GM19395 (cell line): ENCODE measurements around the gene RMDN3.

ENCODE experiments used
- ATAC-seq: cut with Tn5 transposase; IDR thresholded peaks from one replicate; pipeline ENCODE4 v1.9.1; 2021; ENCODE audit warnings: mild to moderate bottlenecking, moderate library complexity; ENCODE audit not compliant: unreplicated experiment

Gene RMDN3

DNA sequence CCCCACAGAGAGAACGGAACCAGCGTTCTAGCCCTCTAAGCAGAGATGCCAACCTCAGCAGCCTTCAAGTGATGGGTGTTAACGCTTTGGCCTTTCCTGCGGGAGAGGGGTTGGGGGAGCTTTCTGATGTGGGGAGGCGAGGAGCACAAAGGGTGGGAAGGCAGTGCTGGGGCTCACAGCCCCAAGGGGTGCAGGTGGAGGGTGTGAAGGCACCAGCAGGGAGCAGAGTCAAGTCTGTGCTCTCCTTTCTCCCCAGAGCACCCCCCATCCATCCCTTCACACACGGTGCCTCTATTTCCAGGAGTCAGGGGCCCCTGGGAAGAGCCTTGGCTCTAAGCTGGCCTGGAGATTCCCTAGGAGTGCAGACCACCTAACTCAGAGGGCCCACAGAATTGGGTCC is 18.8 kb upstream of the RMDN3 start:
- no peak for ATAC-seq

DNA sequence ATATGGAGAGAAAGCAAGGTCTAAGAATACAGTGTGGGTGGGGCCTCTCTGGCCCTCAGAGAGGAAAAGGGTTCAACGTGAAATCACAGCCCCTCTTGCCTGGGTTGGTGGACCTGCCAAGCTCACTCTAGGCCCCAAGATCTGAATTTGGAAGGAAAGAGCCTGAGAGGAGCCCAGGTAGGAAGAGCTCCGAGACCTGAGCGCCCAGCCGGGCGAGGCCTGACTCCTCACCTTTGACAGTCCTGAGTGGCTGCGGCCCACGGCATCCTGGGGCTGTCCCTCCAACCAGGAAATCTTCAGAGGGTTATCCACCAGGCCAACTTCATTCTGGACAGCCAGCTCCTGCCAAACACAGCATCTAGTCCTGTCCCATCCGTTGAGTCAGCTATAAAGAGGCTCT is 18.4 kb upstream of the RMDN3 start:
- no peak for ATAC-seq

DNA sequence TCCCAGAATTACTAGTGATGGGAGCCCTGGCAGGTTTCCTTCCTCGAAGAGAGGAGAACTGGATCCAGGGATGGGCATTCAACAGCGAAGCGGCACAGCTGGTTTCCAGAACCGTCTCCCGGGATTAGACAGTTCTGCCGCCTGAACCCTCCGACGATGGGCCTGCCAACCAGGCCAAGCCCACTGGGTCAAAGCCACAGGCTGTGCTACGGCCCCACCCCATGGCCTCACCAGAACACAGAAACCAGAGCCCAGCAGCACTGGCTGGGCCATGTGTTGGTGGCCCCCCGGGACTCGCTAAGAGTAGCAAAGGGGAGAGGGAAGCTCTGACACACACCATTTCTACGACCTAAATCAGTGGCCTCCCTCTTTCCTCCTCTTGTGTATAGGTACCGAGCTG is 17.0 kb upstream of the RMDN3 start:
- no peak for ATAC-seq

DNA sequence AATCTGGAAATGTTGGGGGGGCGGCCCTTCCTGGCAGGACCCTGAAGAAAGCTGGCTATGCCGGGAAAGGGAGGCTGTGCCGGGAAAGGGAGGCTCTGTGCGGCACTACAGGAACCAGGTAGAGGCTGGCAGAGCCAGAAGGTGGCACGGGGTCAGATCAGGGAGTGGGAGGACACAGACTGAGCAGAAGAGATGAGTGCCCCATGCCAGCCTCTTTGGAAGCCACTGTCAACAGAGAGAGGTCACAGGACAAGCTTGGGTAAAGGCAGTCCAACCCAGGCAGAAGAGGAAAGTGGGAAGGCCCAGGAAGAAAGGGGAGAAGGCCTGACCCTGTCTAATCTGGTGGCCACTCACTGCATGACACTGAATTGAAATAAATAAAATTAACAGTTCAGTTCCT is 16.2 kb upstream of the RMDN3 start:
- ATAC-seq = no peak

DNA sequence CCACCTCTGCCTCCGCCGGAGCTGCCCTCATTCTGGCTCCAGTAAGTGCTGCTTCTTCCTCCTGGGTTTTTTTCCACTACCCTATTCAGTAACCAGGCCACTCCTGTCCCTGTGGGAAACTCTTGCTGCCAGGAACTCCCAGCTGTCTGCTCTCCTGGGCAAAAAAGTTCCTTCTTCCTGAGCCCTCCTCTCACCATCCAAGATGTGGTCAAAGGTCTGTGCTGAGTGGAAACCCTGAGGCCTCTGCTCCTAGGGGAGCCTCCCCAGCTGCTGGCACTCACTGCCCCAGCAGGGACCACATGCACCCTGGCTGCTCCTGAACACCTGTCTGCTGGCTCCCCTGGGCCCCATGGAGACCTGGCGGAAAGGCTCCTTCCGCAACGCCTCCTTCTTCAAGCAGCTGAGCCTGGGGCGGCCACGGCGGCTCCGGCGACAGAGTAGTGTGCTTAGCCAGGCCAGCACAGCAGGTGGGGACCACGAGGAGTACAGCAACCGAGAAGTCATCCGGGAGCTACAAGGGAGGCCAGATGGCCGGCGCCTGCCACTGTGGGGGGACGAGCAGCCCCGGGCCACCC is 15.2 kb upstream of the RMDN3 start:
- ATAC-seq = no peak

- ATAC-seq = peak; percentile 43
Measured at GRCh38 chr15:40769274-40770146, 14.5 kb upstream of the RMDN3 start, which contains the start of gene C15orf62. Gene C15orf62, plus strand, starts transcription at chr15:40769980. Its CDS starts 516 bp downstream, at chr15:40770496.

DNA sequence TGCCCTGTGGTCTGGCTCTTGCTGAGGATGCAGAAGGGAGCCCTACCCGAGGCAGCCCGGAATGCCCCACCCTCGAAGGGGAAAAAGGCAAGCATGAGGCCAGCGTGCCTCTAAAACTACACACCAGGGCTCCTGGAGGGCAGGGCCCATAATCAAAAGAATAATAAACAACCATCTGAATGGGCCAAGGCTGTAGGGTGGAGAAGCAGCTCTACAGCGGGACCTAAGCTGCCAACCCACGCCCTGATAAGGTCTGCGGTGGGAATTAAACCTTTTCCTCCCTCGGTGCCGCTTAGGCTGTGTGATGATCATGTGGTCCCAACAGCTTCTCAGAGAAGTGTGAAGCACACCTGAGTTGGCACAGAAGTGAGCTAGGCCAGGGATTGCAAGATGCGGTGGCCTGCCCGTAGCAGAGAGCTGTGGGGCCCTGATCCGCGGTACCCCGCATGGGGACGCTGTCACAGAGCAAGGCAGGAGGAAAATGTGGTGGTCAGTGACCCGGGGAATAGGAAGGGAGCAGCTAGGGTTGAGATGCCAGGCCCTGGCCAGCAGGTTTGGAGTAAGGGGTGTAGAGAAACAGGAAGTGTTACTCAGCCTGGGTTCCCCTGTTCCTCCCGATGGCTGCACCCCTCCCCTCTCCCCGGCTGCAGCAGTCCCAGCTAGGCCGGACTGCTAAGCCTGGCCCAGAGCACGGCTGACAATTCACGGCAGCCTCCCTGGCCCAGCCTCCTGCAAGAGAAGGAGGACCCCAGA is 13.6 kb upstream of the RMDN3 start:
- peak; percentile 2 for ATAC-seq

- ATAC-seq = no peak
Measured at GRCh38 chr15:40767838-40768500, 12.9 kb upstream of the RMDN3 start.

GRCh38 chr15:40766906-40767837 is 12.1 kb upstream of the RMDN3 start:
- no peak for ATAC-seq

DNA sequence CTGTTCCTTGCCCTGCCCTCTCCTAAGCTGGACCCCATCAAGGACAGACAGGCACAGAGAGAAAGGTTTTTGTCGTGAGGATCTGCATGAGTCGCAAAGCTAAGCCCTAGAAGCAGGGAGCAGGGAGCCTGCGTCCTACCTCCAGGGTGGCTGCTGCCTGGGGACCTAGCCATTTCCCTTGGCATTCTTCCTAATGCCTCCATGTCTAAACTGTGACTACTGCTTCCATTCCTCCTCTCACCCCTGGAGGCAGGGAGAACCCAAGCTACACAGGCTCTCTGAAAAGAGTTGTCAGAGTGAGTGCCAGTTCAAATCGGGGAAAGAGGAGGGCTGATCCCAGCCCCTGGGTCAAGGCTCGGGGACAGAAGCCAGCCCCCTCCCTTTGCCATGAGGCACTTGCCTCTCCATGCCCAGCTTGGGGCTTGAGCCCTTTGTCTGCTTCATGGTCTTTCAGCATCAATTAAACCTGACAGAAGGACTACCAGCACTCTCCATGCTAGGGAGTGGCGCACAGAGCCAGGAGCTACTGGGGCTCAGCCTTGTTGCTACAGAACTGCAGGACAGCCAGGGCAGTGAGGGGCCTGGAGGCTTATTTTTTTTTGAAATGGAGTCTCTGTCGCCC is 11.3 kb upstream of the RMDN3 start:
- no peak for ATAC-seq

- no peak for ATAC-seq
Measured at GRCh38 chr15:40764629-40765103, 9.6 kb upstream of the RMDN3 start.

DNA sequence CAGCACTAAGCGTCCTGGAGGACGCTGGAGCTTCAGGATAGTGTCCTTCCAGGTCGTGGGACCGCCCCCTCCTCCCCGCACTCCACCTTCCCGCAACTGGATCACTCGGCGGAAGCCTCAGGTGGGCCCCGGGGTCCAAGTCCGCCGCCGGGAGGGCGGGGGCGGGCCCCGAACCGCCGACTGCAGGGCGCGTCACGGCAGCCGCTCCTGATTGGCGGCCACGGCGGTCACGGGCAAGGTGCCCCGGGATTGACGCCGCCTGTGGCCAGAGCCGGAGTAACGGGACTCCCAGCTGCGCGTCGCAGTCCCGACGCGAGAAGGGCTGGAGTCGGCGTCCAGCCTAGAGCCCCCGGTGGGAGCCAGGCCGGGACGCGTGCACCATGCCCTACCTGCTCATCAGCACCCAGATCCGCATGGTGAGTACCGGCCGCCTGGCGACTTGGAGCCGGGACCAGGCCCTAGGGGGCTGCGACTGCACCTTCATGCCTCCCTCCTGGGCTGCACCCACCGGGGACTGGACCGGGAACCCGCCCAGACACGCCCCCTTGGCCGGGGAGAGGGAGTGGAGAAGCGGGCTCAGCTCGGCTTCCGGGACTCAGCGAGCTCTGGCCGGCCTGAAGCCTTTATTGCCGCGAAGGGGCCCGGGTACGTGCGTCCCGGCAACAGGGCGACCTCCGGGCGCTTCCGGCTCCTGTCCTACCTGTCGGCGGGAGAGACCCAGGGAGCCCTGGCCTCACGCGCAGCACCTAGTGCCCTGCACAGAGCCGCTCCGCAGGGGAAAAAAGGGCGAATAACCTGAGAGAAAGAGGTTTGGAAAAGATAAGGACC is 9.0 kb upstream of the RMDN3 start, which contains the start of gene GCHFR:
GCHFR (plus strand) TSS at position 268 of the 828 bp plus-strand sequence; CDS start at position 381, 113 bp downstream.
- ATAC-seq = peak; percentile 45

- no peak for ATAC-seq
Measured at GRCh38 chr15:40762919-40763800, 8.1 kb upstream of the RMDN3 start.

- ATAC-seq = no peak
Measured at GRCh38 chr15:40759961-40760360, 4.9 kb upstream of the RMDN3 start.

- no peak for ATAC-seq
Measured at GRCh38 chr15:40756938-40757337, 1.9 kb upstream of the RMDN3 start.

DNA sequence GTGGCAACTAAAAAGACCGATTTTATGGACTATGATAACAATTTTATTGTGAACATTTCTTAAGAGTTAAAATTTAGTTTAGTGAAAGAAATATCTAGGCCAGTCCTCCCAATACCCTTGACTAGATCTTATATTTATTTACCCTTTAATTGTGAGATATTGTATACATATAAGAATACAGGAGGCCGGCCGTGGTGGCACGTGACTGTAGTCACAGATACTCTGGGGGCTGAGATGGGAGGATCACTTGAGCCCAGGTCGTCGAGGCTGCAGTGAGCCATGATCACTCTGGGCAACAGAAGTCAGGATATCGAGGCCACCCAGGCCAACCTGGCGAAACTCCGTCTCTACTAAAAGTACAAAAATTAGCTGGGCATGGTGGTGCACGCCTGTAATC is 756 bp upstream of the RMDN3 start:
- ATAC-seq = no peak

DNA sequence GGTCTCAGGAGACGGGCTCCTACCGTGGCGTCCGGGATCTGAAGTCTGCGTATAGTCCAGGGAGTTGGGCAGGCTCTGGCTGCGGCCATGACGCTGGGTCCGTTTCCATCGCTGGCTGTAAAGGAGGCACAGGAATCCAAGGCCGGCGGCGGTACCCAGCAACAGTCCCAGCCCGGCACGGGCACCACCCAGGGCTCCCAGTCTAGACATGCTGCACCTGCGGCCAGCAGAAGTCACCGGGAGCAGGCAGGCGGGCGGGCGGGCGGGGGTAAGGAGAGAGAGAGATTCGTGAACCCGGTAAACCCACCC is 526 bp downstream of the RMDN3 start:
- peak; percentile 13 for ATAC-seq

GRCh38 chr15:40751745-40752144 is 3.3 kb downstream of the RMDN3 start:
- ATAC-seq = no peak
